Aorta (tissue), 5 donors: ENCODE measurements around the gene WNT3A. TPM values are rescaled to one million over a fixed set of nuclear protein-coding genes. Genes with fewer than 3 reads are reported as not detected.

Source experiments
- ATAC-seq: fragments of 200-7000 bp; cut with Tn5 transposase; one replicate; pipeline ENCODE4 v1.9.1; 2022; ENCODE audit warnings: moderate library complexity; ENCODE audit not compliant: low FRiP score
- DNase-seq, 2 donors: peaks; one replicate each; pipeline ENCODE4 v3.0.0-alpha.2; 2020
- H3K27ac ChIP-seq, 2 donors: one replicate each; pipeline ENCODE4 v1.5.1; 2013; ENCODE audit warnings: low read length in 2 of 2, mild to moderate bottlenecking in 2 of 2, moderate library complexity in 2 of 2, control low read depth in 1 of 2, inconsistent platforms in 1 of 2, low read depth in 1 of 2
- H3K27me3 ChIP-seq, 2 donors: one replicate each; pipeline ENCODE4 v1.6.1; 2013; ENCODE audit warnings: control low read depth in 1 of 2, low read length in 1 of 2, mild to moderate bottlenecking in 1 of 2, moderate library complexity in 1 of 2; ENCODE audit not compliant: insufficient read depth in 2 of 2, control insufficient read depth in 1 of 2
- H3K36me3 ChIP-seq, 2 donors: one replicate each; pipeline ENCODE4 v1.6.1; 2013; ENCODE audit warnings: control low read depth in 1 of 2, low read length in 1 of 2, mild to moderate bottlenecking in 1 of 2; ENCODE audit not compliant: insufficient read depth in 2 of 2, control insufficient read depth in 1 of 2
- H3K4me1 ChIP-seq, 2 donors: one replicate each; pipeline ENCODE4 v1.6.1; 2013; ENCODE audit warnings: low read length in 2 of 2, control low read depth in 1 of 2, mild to moderate bottlenecking in 1 of 2, moderate library complexity in 1 of 2; ENCODE audit not compliant: insufficient read depth in 2 of 2, control insufficient read depth in 1 of 2
- H3K4me3 ChIP-seq, 2 donors: one replicate each; pipeline ENCODE4 v1.5.1; 2013; ENCODE audit warnings: low read length in 2 of 2, control low read depth in 1 of 2, mild to moderate bottlenecking in 1 of 2
- H3K9me3 ChIP-seq: one replicate; pipeline ENCODE4 v1.6.1; 2013; ENCODE audit warnings: mild to moderate bottlenecking, low read length; ENCODE audit not compliant: control insufficient read depth
- WGBS, 2 donors: extraction: QIAGEN DNeasy Blood & Tissue Kit; methylation state at CpG; one replicate each; pipeline ENCODE4 v1.1.7; 2013; 5-methylcytosine and 5-hydroxymethylcytosine counted together
- intact Hi-C, 2 donors: fragments of 100-400 bp; cut with DNase I; formaldehyde crosslinking; loops; one replicate each; pipeline versions ENCODE4 v1.14.2 to v1.15.0; 2022
- polyA plus RNA-seq, 2 donors: library from polyadenylated mRNA; stranded (reverse); fragments of 200-250 nt; gene quantifications; one replicate each; pipeline ENCODE4 v1.2.3, GENCODE V29; 2013
- total RNA-seq, 2 donors: library from RNA; stranded (reverse); fragmentation: NEBNext Ultra II Directional; extraction: Animal tissue kit (Norgen Biotek cat#: 25700); gene quantifications; one replicate each; pipeline ENCODE4 v1.2.1, GENCODE V29; 2021
- donor health status: healthy with polysubstance abuse.
- donor health status: Bipolar disorder and iron deficiency.
- donor health status: DM: no; HTN: no; CAD: no.
- donor health status: DM: no; HTN: no; CAD: no.
- donor health status: DM: yes; HTN: yes; CAD: no.

Gene WNT3A
- total and polyA plus RNA-seq, 4 donors, result not detected

- Histone ChIP-seq H3K27ac (no peak overlapping the region), H3K4me3 (no peak overlapping the region), H3K36me3 (no peaks in the 10 kb centered on the region), H3K9me3 (no peaks in the 10 kb centered on the region), H3K4me1 (no peaks in the 10 kb centered on the region), H3K27me3 (no peaks in the 10 kb centered on the region)
- peak; percentile 34 to 61 for DNase-seq
- intact Hi-C loops, result no loop called here
- WGBS, 2 donors, result 49 to 54% methylated on average over 10 of the region's 10 CpGs
- ATAC-seq, result no peak
Observed at GRCh38 chr1:228066891-228067654, 60.3 kb downstream of the WNT3A start.

DNA sequence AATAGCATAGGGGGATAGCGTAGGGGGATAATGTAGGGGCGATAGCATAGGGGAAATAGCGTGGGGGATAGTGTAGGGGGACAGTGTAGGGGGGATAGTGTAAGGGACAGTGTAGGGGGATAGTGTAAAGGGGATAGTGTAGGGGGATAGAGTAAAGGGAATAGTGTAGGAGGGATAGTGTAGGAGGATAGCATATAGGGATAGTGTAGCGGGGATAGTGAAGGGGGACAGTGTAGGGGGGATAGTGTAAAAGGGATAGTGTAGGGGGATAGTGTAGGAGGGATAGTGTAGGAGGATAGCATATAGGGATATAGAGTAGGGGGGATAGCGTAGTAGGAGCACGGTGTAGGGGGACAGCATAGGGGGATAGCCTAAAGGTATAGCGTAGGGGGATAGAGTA is 61.6 kb downstream of the WNT3A start:
- Histone ChIP-seq H3K27me3 (no peaks in the 10 kb centered on the region), H3K36me3 (no peaks in the 10 kb centered on the region), H3K4me3 (no peak overlapping the region), H3K9me3 (no peaks in the 10 kb centered on the region), H3K4me1 (no peaks in the 10 kb centered on the region), H3K27ac (no peak overlapping the region)
- ATAC-seq (no peak), DNase-seq (no peak)
- intact Hi-C loops, result no loop called here
- WGBS, 2 donors, result 75 to 79% methylated on average over 7 of the region's 7 CpGs

DNA sequence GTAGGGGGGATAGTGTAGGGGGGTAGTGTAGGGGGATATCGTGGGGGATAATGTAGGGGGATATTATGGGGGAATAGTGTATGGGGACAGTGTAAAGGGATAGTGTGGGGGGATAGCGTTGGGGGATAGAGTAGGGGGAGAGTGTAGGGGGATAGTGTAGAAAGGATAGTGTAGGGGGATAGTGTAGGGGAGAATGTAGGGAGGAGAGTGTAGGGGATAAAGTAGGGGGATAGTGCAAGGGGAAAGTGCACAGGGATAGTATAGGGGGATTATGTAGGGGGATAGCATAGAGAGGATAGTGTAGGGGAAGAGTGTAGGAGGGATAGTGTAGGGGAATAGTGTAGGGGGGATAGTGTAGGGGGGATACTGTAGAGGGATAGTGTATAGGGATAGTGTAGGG is 63.4 kb downstream of the WNT3A start:
- H3K27ac ChIP-seq, result no peak overlapping the region
- no peaks in the 10 kb centered on the region for H3K4me1 ChIP-seq
- H3K9me3 ChIP-seq, result no peaks in the 10 kb centered on the region
- WGBS, 2 donors, result 53 to 57% methylated on average over 2 of the region's 2 CpGs
- H3K27me3 ChIP-seq, result no peaks in the 10 kb centered on the region
- intact Hi-C loops, result no loop called here
- no peak for DNase-seq
- ATAC-seq, result no peak
- no peak overlapping the region for H3K4me3 ChIP-seq
- H3K36me3 ChIP-seq, result no peaks in the 10 kb centered on the region

GRCh38 chr1:228070851-228071250 is 64.1 kb downstream of the WNT3A start:
- Histone ChIP-seq H3K27ac (no peak overlapping the region), H3K4me1 (no peaks in the 10 kb centered on the region), H3K4me3 (no peak overlapping the region), H3K36me3 (no peaks in the 10 kb centered on the region), H3K9me3 (no peaks in the 10 kb centered on the region), H3K27me3 (no peaks in the 10 kb centered on the region)
- no peak for ATAC-seq
- WGBS, 2 donors, result 78 to 81% methylated on average over 3 of the region's 3 CpGs
- no peak for DNase-seq
- intact Hi-C loops, result no loop called here

DNA sequence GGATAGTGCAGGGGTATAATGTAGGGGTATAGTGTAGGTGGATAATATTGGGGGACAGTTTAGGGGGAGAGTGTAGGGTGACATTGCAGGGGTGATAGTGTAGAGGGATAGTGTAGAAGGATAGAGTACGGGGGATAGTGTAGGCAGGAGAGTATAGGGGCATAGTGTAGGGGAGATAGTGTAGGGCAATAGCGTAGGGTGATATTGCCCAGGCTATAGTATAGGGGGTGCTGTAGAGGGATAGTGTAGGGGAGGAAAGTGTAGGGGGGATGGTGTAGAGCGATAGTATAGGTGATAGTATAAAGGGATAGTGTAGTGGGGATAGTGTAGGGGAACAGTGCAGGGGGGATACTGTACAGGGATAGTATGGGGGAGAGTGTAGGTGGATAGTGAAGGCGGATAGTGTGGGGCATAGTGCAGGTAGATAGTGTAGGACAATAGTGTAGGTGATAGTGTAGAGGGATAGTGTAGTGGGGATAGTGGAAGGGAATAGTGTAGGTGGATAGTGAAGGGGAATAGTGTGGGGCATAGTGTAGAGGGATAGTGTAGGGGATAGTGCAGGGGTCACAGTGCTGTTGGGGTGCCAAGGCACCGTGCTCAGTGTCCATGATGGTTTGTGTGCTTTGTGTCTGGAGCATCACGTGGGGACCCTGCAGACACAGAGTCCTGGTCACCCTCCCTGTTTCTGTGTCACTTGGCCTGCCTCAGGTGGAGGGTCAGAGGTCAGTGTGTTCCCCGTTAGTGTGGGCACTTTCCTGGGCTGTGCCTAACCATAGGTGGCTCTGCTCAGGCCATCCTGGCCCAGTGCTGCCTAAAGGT is 65.2 kb downstream of the WNT3A start:
- H3K36me3 ChIP-seq, result no peaks in the 10 kb centered on the region
- peak in 1 of 2 donors; percentile 71 for DNase-seq
- H3K9me3 ChIP-seq, result no peaks in the 10 kb centered on the region
- intact Hi-C loops, result no loop called here
- WGBS, 2 donors, result 62 to 64% methylated on average over 7 of the region's 7 CpGs
- no peaks in the 10 kb centered on the region for H3K27me3 ChIP-seq
- no peak overlapping the region for H3K27ac ChIP-seq
- no peaks in the 10 kb centered on the region for H3K4me1 ChIP-seq
- H3K4me3 ChIP-seq, result no peak overlapping the region
- peak; percentile 8 for ATAC-seq

DNA sequence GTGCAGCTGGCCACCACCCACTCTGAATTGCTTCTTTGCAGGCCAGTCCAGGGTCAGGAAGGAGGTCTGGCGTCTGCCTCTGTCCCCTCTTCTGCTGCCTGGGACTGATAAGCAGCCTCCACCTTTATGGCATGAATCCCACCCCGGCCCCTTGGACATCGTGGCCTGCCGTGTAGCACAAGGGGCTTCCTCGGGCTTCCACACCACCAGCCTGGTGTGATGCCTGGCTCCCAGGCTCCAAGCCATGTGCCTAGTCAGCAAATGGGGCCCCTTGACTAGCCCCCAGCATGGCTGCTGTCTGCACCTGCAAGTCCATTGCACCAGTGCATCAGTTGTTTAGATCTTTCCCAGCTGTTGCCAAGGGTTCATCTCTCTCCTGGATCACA is 65.9 kb downstream of the WNT3A start:
- H3K9me3 ChIP-seq, result no peaks in the 10 kb centered on the region
- ATAC-seq, result no peak
- H3K27ac ChIP-seq, result no peak overlapping the region
- H3K4me1 ChIP-seq, result no peaks in the 10 kb centered on the region
- WGBS, 2 donors, result 43% methylated on average over 5 of the region's 5 CpGs
- no peaks in the 10 kb centered on the region for H3K36me3 ChIP-seq
- intact Hi-C loops, result no loop called here
- peak in 1 of 2 donors; percentile 37 for DNase-seq
- H3K27me3 ChIP-seq, result no peaks in the 10 kb centered on the region
- H3K4me3 ChIP-seq, result no peak overlapping the region

DNA sequence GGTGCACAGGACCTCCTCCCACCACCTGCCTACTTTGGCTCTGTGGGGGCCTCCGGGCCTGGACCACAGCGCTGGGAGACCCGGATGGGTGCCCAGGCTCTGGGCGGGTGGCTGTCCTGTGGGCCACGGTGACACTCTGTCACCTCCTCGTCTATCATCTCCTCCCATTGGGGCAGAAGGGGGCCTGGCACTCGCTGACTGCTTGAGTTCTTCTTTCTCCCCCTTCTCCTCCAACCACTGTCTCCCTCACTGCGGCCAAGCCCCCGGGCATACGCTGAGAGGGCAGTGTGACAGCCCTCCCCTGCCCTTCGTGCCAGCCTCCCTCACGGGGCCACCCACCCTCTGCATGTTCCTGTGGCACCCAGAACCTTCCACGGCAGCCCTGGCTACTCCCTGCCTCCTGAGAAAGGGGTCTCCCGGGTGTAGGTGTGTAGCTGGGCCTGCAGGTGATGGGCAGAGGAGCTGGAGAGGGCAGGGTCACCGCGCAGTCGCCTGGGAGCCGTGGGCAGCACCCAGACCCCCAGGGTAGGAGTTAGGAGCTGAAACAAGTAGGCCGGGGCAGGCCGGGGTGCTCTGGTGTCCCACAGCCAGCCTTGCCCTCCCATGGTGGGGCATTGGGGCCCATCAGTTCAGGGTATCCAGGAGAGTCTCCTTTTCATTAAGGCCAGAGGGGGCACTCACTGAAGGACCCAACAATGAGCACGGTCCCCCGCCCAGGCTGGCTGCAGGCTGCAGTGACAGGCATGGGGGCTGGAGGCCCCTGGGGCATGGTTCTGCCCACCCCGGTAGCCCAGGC is 66.5 kb downstream of the WNT3A start:
- Histone ChIP-seq H3K4me3 (no peak overlapping the region), H3K27me3 (no peaks in the 10 kb centered on the region), H3K4me1 (no peaks in the 10 kb centered on the region), H3K9me3 (no peaks in the 10 kb centered on the region), H3K36me3 (no peaks in the 10 kb centered on the region), H3K27ac (no peak overlapping the region)
- intact Hi-C loops, result no loop called here
- 52 to 57% methylated on average over 23 of the region's 23 CpGs for WGBS, 2 donors
- ATAC-seq, result no peak
- DNase-seq, result peak in 1 of 2 donors; percentile 30

DNA sequence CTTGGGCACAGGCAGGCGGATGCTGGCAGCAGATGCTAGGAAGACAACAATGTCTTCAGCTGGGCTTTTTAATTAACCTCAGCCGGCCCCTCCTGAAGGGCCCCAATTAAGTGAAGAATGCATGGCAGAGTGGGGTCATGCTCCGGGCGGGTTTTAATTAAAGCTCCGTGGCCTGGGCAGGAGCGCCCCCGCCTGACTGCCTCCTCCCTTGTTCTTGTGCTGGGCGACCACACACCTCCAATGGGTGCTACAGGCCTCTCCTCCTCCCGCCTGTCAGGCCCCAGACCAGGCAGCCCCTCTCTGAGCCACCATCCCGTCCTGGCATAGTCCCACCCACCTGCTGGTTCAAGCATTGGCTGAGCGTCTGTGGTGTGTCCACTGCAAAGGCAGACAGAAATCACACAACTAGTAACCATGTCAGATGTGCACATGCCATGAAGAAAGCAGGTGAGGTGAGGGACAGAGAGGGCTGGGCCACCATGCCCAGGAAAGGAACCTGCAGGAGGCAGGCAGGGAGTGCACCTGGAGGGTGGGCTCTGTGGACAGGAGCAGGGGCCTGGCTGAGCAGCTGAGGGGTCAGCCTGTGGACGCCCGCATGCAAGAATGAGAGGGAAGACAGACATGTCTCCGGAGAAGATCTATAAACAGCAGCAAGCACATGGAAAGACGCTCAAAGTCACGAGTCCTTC is 67.2 kb downstream of the WNT3A start:
- H3K4me3 ChIP-seq, result no peak overlapping the region
- H3K27me3 ChIP-seq, result no peaks in the 10 kb centered on the region
- no peaks in the 10 kb centered on the region for H3K36me3 ChIP-seq
- H3K4me1 ChIP-seq, result no peaks in the 10 kb centered on the region
- no peak for ATAC-seq
- H3K9me3 ChIP-seq, result no peaks in the 10 kb centered on the region
- no peak overlapping the region for H3K27ac ChIP-seq
- intact Hi-C loops, result no loop called here
- DNase-seq, result peak in 1 of 2 donors; percentile 46
- WGBS, 2 donors, result 30 to 32% methylated on average over 16 of the region's 16 CpGs
